ENCODE data around the gene MRPS9.
A peak's percentile ranks its signal among the peaks of the same experiment; 100 is the strongest.

Gene MRPS9

GRCh38 chr2:105037572-105038382, at the start of gene MRPS9:
MRPS9 (plus strand) TSS chr2:105038069; CDS start chr2:105038093, 24 bp downstream.
- peak; percentile 99 for DNase-seq

- DNase-seq: no peak
These were observed 32.5 kb upstream of the MRPS9 start for GRCh38 chr2:105005181-105005951.

- no peak for DNase-seq
These were observed 30.5 kb upstream of the MRPS9 start for GRCh38 chr2:105007367-105007766.

GRCh38 chr2:105032476-105032875, 5.4 kb upstream of the MRPS9 start:
- DNase-seq: no peak

GRCh38 chr2:105034170-105034569, 3.7 kb upstream of the MRPS9 start:
- no peak for DNase-seq

- no peak for DNase-seq
These were observed 653 bp downstream of the MRPS9 start for GRCh38 chr2:105038383-105039061.

- DNase-seq: no peak
These were observed 1.7 kb downstream of the MRPS9 start for GRCh38 chr2:105039559-105039958.

GRCh38 chr2:105042189-105042588, 4.3 kb downstream of the MRPS9 start:
- no peak for DNase-seq

GRCh38 chr2:105052773-105053172, 14.9 kb downstream of the MRPS9 start:
- no peak for DNase-seq

- no peak for DNase-seq
These were observed 17.7 kb downstream of the MRPS9 start for GRCh38 chr2:105055613-105056012.

GRCh38 chr2:105056245-105056644, 18.4 kb downstream of the MRPS9 start:
- DNase-seq: no peak

GRCh38 chr2:105057005-105057404, 19.1 kb downstream of the MRPS9 start:
- DNase-seq: no peak

- no peak for DNase-seq
These were observed 23.7 kb downstream of the MRPS9 start for GRCh38 chr2:105061560-105061959.

GRCh38 chr2:105062158-105062557, 24.3 kb downstream of the MRPS9 start:
- DNase-seq: no peak

- no peak for DNase-seq
These were observed 30.5 kb downstream of the MRPS9 start for GRCh38 chr2:105068387-105068786.

GRCh38 chr2:105068875-105069274, 31.0 kb downstream of the MRPS9 start:
- no peak for DNase-seq

- no peak for DNase-seq
These were observed 32.4 kb downstream of the MRPS9 start for GRCh38 chr2:105070010-105070865.

- no peak for DNase-seq
These were observed 33.5 kb downstream of the MRPS9 start for GRCh38 chr2:105071379-105071778.

GRCh38 chr2:105072039-105072438, 34.2 kb downstream of the MRPS9 start:
- no peak for DNase-seq

GRCh38 chr2:105073591-105073990, 35.7 kb downstream of the MRPS9 start:
- no peak for DNase-seq

GRCh38 chr2:105076121-105076520, 38.3 kb downstream of the MRPS9 start:
- DNase-seq: no peak

- DNase-seq: no peak
These were observed 41.1 kb downstream of the MRPS9 start for GRCh38 chr2:105078906-105079495.

All from stimulated activated CD4-positive, alpha-beta T cell treated with anti-CD3 and anti-CD28 coated beads, Interleukin-4, amount 100 ng/mL, for 1 hour (primary cell).